Choroid plexus epithelial cell (primary cell): ENCODE measurements around the gene PDXP.
A peak's percentile ranks its signal among the peaks of the same experiment; 100 is the strongest.

Experiments
- DNase-seq: peaks from one replicate; pipeline ENCODE4 v3.0.0-alpha.2; 2010; ENCODE audit warnings: low read depth
- H3K4me3 ChIP-seq: 2 replicates; pipeline ENCODE4 v1.5.1; 2011; ENCODE audit warnings: low read depth, mild to moderate bottlenecking, control low read depth, low read length, moderate library complexity
- CTCF ChIP-seq: conservative IDR thresholded peaks from 2 replicates; pipeline ENCODE4 v1.5.1; 2011; ENCODE audit warnings: low read depth, mild to moderate bottlenecking, control low read depth, inconsistent platforms, low read length, moderate library complexity

PDXP gene

DNA sequence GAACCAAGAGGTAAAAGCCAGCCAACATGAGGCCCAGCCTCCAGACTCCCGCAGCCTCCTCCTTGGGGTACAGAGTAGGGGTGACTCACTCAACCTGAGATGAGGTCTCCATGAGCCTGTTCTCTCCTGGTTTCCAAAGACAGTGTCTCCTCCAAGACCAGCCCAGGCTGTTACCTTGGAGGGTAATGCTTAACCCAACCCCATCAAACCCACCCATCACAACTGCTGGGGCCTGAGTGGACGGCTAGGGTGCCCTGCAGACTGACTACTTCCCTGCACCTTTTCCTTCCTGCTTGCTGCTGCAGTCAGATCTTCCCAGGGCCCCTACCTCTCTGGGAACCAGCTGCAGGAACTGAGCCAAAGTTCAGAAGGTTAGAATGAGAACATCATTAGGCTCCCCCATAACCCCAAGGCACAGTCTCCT lies 22.5 kb downstream of the PDXP start:
- no peak for TF ChIP-seq CTCF
- no peak overlapping the region for H3K4me3 ChIP-seq
- peak; percentile 49 for DNase-seq

DNA sequence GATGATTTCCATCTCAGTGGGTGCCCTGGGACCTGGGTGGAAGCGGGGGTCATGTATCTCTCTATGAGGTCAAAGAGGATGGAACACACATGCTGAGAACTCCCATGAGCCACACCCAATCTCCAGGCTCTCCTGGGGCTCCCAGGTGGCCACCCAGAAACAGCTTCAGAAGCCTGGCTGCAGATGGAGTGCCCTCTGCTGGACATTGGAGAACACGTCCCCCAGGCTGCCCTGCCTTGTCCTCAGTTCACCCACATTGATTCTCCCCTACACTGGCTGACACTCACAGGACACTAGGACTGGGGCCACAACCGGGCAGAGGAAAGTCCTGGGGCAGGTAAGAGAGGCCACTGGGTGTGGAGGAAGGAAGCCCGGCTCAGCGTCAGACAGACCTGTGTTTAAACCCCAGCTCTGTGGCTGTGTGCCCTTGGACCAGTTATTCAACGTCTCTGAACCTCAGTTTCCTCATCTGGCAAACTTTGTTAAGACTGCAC lies 23.1 kb downstream of the PDXP start:
- no peak overlapping the region for H3K4me3 ChIP-seq
- DNase-seq = peak; percentile 88
- TF ChIP-seq CTCF = peak; percentile 96

DNA sequence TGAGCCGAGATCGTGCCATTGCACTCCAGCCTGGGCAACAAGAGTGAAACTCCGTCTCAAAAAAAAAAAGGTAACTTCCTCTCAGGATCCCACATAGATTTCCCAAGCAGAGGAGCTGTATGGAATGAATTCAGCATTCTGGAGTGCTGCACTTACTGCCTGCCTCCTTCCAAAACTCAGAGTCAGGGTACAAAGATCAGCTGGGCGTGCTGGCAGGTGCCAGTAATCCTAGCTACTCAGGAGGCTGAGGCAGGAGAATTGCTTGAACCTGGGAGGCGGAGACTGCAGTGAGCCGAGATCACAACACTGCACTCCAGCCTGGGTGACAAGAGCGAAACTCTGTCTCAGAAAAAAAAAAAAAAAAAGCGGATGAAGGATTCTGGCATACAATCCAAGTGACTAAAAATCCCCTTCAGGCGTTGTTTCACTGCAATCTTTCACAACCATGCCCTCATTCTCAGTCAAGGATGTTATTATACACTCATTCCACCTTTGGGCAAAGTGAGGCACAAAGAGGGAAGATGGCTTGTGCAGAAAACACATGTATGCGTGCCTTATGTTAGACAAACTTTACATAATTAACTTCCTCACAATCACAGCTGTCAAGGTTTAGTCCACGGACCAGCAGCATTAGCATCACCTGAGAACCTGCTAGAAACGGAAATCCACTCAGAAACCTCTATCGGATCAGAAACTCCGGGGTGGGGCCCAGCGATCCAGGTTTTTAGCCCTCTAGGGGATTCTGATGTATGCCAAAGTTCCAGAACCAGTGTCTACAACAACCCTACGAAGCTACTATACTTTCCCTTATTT lies 26.5 kb downstream of the PDXP start:
- no peak overlapping the region for H3K4me3 ChIP-seq
- no peak for TF ChIP-seq CTCF
- DNase-seq = no peak

- peak; percentile 90 for DNase-seq
- TF ChIP-seq CTCF = no peak
- peak within 1 kb of the TSS; percentile 93 for H3K4me3 ChIP-seq
Measured at GRCh38 chr22:37686002-37686982, 27.8 kb downstream of the PDXP start, which contains the start of gene NOL12. Gene NOL12 (plus strand): TSS chr22:37686343. CDS start chr22:37686393, 50 bp downstream.

GRCh38 chr22:37690407-37690806 lies 31.9 kb downstream of the PDXP start:
- no peak for DNase-seq
- no peak overlapping the region for H3K4me3 ChIP-seq
- no peak for TF ChIP-seq CTCF

GRCh38 chr22:37690901-37691504 lies 32.5 kb downstream of the PDXP start:
- no peak overlapping the region for H3K4me3 ChIP-seq
- TF ChIP-seq CTCF = no peak
- DNase-seq = no peak
